Ovary (tissue), 9 donors: Measurements from ENCODE around the gene AMBRA1. TPM values are rescaled to one million over a fixed set of nuclear protein-coding genes. Genes with fewer than 3 reads are reported as not detected.

Source experiments
- DNase-seq, 5 donors: peaks; one replicate each; pipeline ENCODE4 v3.0.0-alpha.2; 2019 to 2020
- H3K27ac ChIP-seq, 2 donors: fragments of 200-600 bp; one replicate each; pipeline versions ENCODE4 v1.5.1 to v1.8.0; 2019 to 2022
- H3K27me3 ChIP-seq: fragments of 200-600 bp; one replicate; pipeline ENCODE4 v1.8.0; 2022
- H3K36me3 ChIP-seq: fragments of 200-600 bp; sonication (generic); one replicate; pipeline ENCODE4 v1.5.1; 2019
- H3K4me1 ChIP-seq: one replicate; pipeline ENCODE4 v1.8.1; 2013; ENCODE audit warnings: mild to moderate bottlenecking, moderate library complexity; ENCODE audit not compliant: insufficient read depth
- H3K4me3 ChIP-seq: fragments of 200-600 bp; sonication (generic); one replicate; pipeline ENCODE4 v1.5.1; 2017
- H3K9me3 ChIP-seq, 2 donors: fragments of 200-600 bp in 1 of 2; sonication (generic) in 1 of 2; one replicate each; pipeline versions ENCODE4 v1.5.1 to v1.8.1; 2013 to 2019; ENCODE audit warnings: mild to moderate bottlenecking in 1 of 2, moderate library complexity in 1 of 2
- CTCF ChIP-seq, 3 donors: fragments of 450-650 bp in 2 of 3; fragments of 200-600 bp in 1 of 3; IDR thresholded peaks; one replicate each; pipeline versions ENCODE4 v1.5.1 to v1.8.0; 2016 to 2022; ENCODE audit warnings: antibody characterized with exemption in 3 of 3, mild to moderate bottlenecking in 1 of 3
- EP300 ChIP-seq: sonication (generic); formaldehyde crosslinking; IDR thresholded peaks from one replicate; pipeline ENCODE4 v1.6.1; 2017; ENCODE audit warnings: antibody characterized with exemption
- POLR2A ChIP-seq: fragments of 450-650 bp; IDR thresholded peaks from one replicate; pipeline ENCODE4 v1.6.1; 2017; ENCODE audit warnings: antibody characterized with exemption, mild to moderate bottlenecking, moderate library complexity
- WGBS, 3 donors: extraction: QIAGEN DNeasy Blood & Tissue Kit in 1 of 3; methylation state at CpG; one replicate each; pipeline versions ENCODE4 v1.1.5 to v1.1.7; 2013 to 2017; 5-methylcytosine and 5-hydroxymethylcytosine counted together
- intact Hi-C, 4 donors: fragments of 100-400 bp; cut with DNase I; formaldehyde crosslinking; loops; one replicate each; pipeline versions ENCODE4 v1.11.0 to v1.15.1; 2022 to 2023
- polyA plus RNA-seq, 2 donors: library from polyadenylated mRNA; stranded (reverse); fragments of 200-250 nt in 1 of 2; fragments of 350-450 nt in 1 of 2; fragmentation: Illumina TruSeq in 1 of 2; extraction: RNeasy Lipid Tissue Mini Kit (QIAGEN cat#74804) in 1 of 2; gene quantifications; one replicate each; pipeline ENCODE4 v1.2.3, GENCODE V29; 2013 to 2014
- total RNA-seq, 7 donors: library from RNA; depleted of rRNA in 2 of 7; stranded (reverse); fragments of >200 nt in 2 of 7; fragmentation: NEBNext Ultra II Directional in 3 of 7; extraction: Animal tissue kit (Norgen Biotek cat#: 25700) in 3 of 7; gene quantifications; one replicate each; pipeline versions ENCODE4 v1.1.0 to v1.2.4, GENCODE V29; 2016 to 2023
- donor health status: DM: no; HTN: no; CAD: no; lungs with moderate emphysema.
- donor health status: DM: no; HTN: no; CAD: no.
- donor health status: Bipolar disorder and iron deficiency.
- donor health status: DM: yes; HTN: yes; CAD: no.
- donor health status: DM: no; HTN: no; CAD: no.
- donor health status: DM: yes; HTN: yes; CAD: no.

The AMBRA1 gene
- total and polyA plus RNA-seq, 9 donors: 18.7 to 38.1 (median 30.1) TPM

- peaks cover 6% of the 10 kb centered on the region for H3K4me1 ChIP-seq
- TF ChIP-seq CTCF (IDR thresholded peaks at IDR 0.05) (no peak), EP300 (no peak), POLR2A (no peak)
- WGBS, 3 donors: 73 to 84% (median 77%) methylated on average over 13 to 20 of the region's 20 CpGs
- H3K27ac ChIP-seq: peak overlapping the region; percentile 88 to 98
- no peaks in the 10 kb centered on the region for H3K27me3 ChIP-seq
- no peaks in the 10 kb centered on the region for H3K9me3 ChIP-seq
- H3K36me3 ChIP-seq: no peaks in the 10 kb centered on the region
- peak in 1 of 5 donors; percentile 52 for DNase-seq
- intact Hi-C loops: loop anchor here in 1 of 4 donors (10.0 kb wide), 1 partner anchor 166 kb away; no protein-coding TSS in a partner anchor
- no peak overlapping the region for H3K4me3 ChIP-seq
Measured at GRCh38 chr11:46378811-46379481, 214.9 kb downstream of the AMBRA1 start.

GRCh38 chr11:46378296-46378695 lies 215.5 kb downstream of the AMBRA1 start:
- DNase-seq: peak in 1 of 5 donors; percentile 30

GRCh38 chr11:46377831-46378230 lies 216.0 kb downstream of the AMBRA1 start:
- TF ChIP-seq POLR2A: no peak
- no peaks in the 10 kb centered on the region for H3K36me3 ChIP-seq
- no peak for DNase-seq
- intact Hi-C loops: loop anchor here in 1 of 4 donors (10.0 kb wide), 1 partner anchor 167 kb away; no protein-coding TSS in a partner anchor
- no peaks in the 10 kb centered on the region for H3K27me3 ChIP-seq
- 87 to 90% (median 90%) methylated on average over 5 of the region's 5 CpGs for WGBS, 3 donors
- H3K9me3 ChIP-seq: no peaks in the 10 kb centered on the region
- H3K27ac ChIP-seq: no peak overlapping the region
- H3K4me3 ChIP-seq: no peak overlapping the region
- H3K4me1 ChIP-seq: peaks cover 2% of the 10 kb centered on the region

More at GRCh38 chr11:46378296-46378695, 215.5 kb downstream of the AMBRA1 start:
- intact Hi-C loops: loop anchor here in 1 of 4 donors (10.0 kb wide), 1 partner anchor 167 kb away; no protein-coding TSS in a partner anchor
- no peak overlapping the region for H3K27ac ChIP-seq
- no peaks in the 10 kb centered on the region for H3K9me3 ChIP-seq
- H3K36me3 ChIP-seq: no peaks in the 10 kb centered on the region
- WGBS, 3 donors: 86 to 92% (median 88%) methylated on average over 10 of the region's 10 CpGs
- H3K4me1 ChIP-seq: peaks cover 6% of the 10 kb centered on the region
- no peaks in the 10 kb centered on the region for H3K27me3 ChIP-seq
- H3K4me3 ChIP-seq: no peak overlapping the region
- TF ChIP-seq EP300 (no peak), POLR2A (no peak), CTCF (IDR thresholded peaks at IDR 0.05) (no peak)

- no peaks in the 10 kb centered on the region for H3K36me3 ChIP-seq
- intact Hi-C loops: loop anchor here in 1 of 4 donors (10.0 kb wide), 1 partner anchor 168 kb away; no protein-coding TSS in a partner anchor
- no peaks in the 10 kb centered on the region for H3K9me3 ChIP-seq
- H3K4me3 ChIP-seq: no peak overlapping the region
- no peaks in the 10 kb centered on the region for H3K27me3 ChIP-seq
- H3K4me1 ChIP-seq: no peaks in the 10 kb centered on the region
- WGBS, 3 donors: 90 to 92% (median 90%) methylated on average over 11 of the region's 11 CpGs
- no peak overlapping the region for H3K27ac ChIP-seq
- peak in 1 of 5 donors; percentile 26 for DNase-seq
- TF ChIP-seq EP300 (no peak), CTCF (IDR thresholded peaks at IDR 0.05) (no peak), POLR2A (no peak)
Measured at GRCh38 chr11:46377290-46377689, 216.5 kb downstream of the AMBRA1 start.
